Liver (tissue), 9 donors: ENCODE data around the gene NRIP1. TPM values are rescaled to one million over a fixed set of nuclear protein-coding genes. Genes with fewer than 3 reads are reported as not detected.

Experiments
- DNase-seq: peaks from one replicate; pipeline ENCODE4 v3.0.0-alpha.2; 2017; ENCODE audit warnings: low spot score
- H3K27ac ChIP-seq, 2 donors: one replicate each; pipeline ENCODE4 v1.7.0; 2013; ENCODE audit warnings: inconsistent platforms in 2 of 2, low read length in 2 of 2, control low read depth in 1 of 2, low read depth in 1 of 2, mild to moderate bottlenecking in 1 of 2
- H3K27me3 ChIP-seq, 4 donors: one replicate each; pipeline versions ENCODE4 v1.6.1 to v1.7.0; 2013; ENCODE audit warnings: low read length in 3 of 4, inconsistent platforms in 1 of 4, mild to moderate bottlenecking in 1 of 4, moderate library complexity in 1 of 4; ENCODE audit not compliant: control insufficient read depth in 4 of 4, insufficient read depth in 4 of 4
- H3K36me3 ChIP-seq, 4 donors: one replicate each; pipeline versions ENCODE4 v1.6.1 to v1.7.0; 2013; ENCODE audit warnings: low read length in 3 of 4, mild to moderate bottlenecking in 3 of 4, low read depth in 1 of 4, moderate library complexity in 1 of 4; ENCODE audit not compliant: control insufficient read depth in 4 of 4, insufficient read depth in 3 of 4
- H3K4me1 ChIP-seq, 4 donors: one replicate each; pipeline versions ENCODE4 v1.6.1 to v1.7.0; 2013; ENCODE audit warnings: low read length in 3 of 4, mild to moderate bottlenecking in 3 of 4, moderate library complexity in 1 of 4; ENCODE audit not compliant: control insufficient read depth in 4 of 4, insufficient read depth in 4 of 4
- H3K4me3 ChIP-seq, 3 donors: one replicate each; pipeline versions ENCODE4 v1.6.1 to v1.7.0; 2013; ENCODE audit warnings: low read length in 3 of 3, control low read depth in 1 of 3, low read depth in 1 of 3, mild to moderate bottlenecking in 1 of 3
- H3K9ac ChIP-seq, 2 donors: one replicate each; pipeline ENCODE4 v1.7.0; 2013; ENCODE audit warnings: low read length in 2 of 2, mild to moderate bottlenecking in 2 of 2, moderate library complexity in 2 of 2, control low read depth in 1 of 2, low read depth in 1 of 2
- H3K9me3 ChIP-seq, 4 donors: one replicate each; pipeline versions ENCODE4 v1.6.1 to v1.7.0; 2013; ENCODE audit warnings: low read length in 3 of 4; ENCODE audit not compliant: control insufficient read depth in 4 of 4
- ATF3 ChIP-seq: IDR thresholded peaks from 2 replicates; pipeline ENCODE4 v1.6.1; 2016; ENCODE audit warnings: antibody characterized with exemption
- EGR1 ChIP-seq, 2 donors: IDR thresholded peaks; 2 replicates each; pipeline ENCODE4 v1.6.1; 2016 to 2018; ENCODE audit warnings: antibody characterized with exemption in 2 of 2, low read depth in 2 of 2
- FOXA2 ChIP-seq: IDR thresholded peaks from 2 replicates; pipeline ENCODE4 v1.6.1; 2016; ENCODE audit warnings: antibody characterized with exemption
- GABPA ChIP-seq, 2 donors: IDR thresholded peaks in 1 of 2; conservative IDR thresholded peaks in 1 of 2; 2 replicates each; pipeline ENCODE4 v1.6.1; 2016; ENCODE audit warnings: antibody characterized with exemption in 2 of 2, mild to moderate bottlenecking in 1 of 2, moderate library complexity in 1 of 2
- HNF4A ChIP-seq, 2 donors: conservative IDR thresholded peaks; 2 replicates each; pipeline ENCODE4 v1.6.1; 2016; ENCODE audit warnings: antibody characterized with exemption in 2 of 2, mild to moderate bottlenecking in 2 of 2
- HNF4G ChIP-seq: IDR thresholded peaks from 2 replicates; pipeline ENCODE4 v1.6.1; 2016; ENCODE audit warnings: antibody characterized with exemption
- JUND ChIP-seq, 2 donors: IDR thresholded peaks; 2 replicates each; pipeline ENCODE4 v1.6.1; 2016; ENCODE audit warnings: antibody characterized with exemption in 2 of 2
- MAX ChIP-seq: IDR thresholded peaks from 2 replicates; pipeline ENCODE4 v1.6.1; 2016; ENCODE audit warnings: antibody characterized with exemption
- NR2F2 ChIP-seq: IDR thresholded peaks from 2 replicates; pipeline ENCODE4 v1.6.1; 2016; ENCODE audit warnings: antibody characterized with exemption
- RAD21 ChIP-seq, 2 donors: IDR thresholded peaks; 2 replicates each; pipeline ENCODE4 v1.6.1; 2016; ENCODE audit warnings: antibody characterized with exemption in 2 of 2, mild to moderate bottlenecking in 2 of 2
- REST ChIP-seq: IDR thresholded peaks from 2 replicates; pipeline ENCODE4 v1.6.1; 2016; ENCODE audit warnings: antibody characterized with exemption, mild to moderate bottlenecking
- SP1 ChIP-seq: IDR thresholded peaks from 2 replicates; pipeline ENCODE4 v1.6.1; 2018; ENCODE audit warnings: antibody characterized with exemption, mild to moderate bottlenecking
- TAF1 ChIP-seq: conservative IDR thresholded peaks from 2 replicates; pipeline ENCODE4 v1.6.1; 2016; ENCODE audit warnings: antibody characterized with exemption, mild to moderate bottlenecking
- WGBS: extraction: QIAGEN DNeasy Blood & Tissue Kit; methylation state at CpG from one replicate; pipeline ENCODE4 v1.1.7; 2013; 5-methylcytosine and 5-hydroxymethylcytosine counted together
- polyA plus RNA-seq, 2 donors: library from polyadenylated mRNA; stranded (reverse) in 1 of 2; unstranded in 1 of 2; fragments of 200-250 nt in 1 of 2; fragments of >200 nt in 1 of 2; fragmentation: Nextera tagmentation in 1 of 2; extraction: Ambion mirVana in 1 of 2; gene quantifications; one replicate each; pipeline versions ENCODE4 v1.2.1 to v1.2.3, GENCODE V29; 2013 to 2015
- total RNA-seq, 2 donors: library from RNA; depleted of rRNA; stranded (reverse); fragments of >200 nt; gene quantifications; one replicate each; pipeline ENCODE4 v1.2.3, GENCODE V29; 2014
- TF ChIP-seq, protein P1 (sequence below): fragments of 150-350 bp; IDR thresholded peaks from 2 replicates; pipeline ENCODE4 v1.5.1; 2017; ENCODE audit warnings: improper control_type of control experiment, low read depth, low read length; ENCODE audit not compliant: missing input control
- donor health status: healthy.
- donor health status: healthy.
- donor health status: healthy.
- donor health status: healthy.
- donor health status: healthy.

NRIP1 gene
- total and polyA plus RNA-seq, 4 donors, result 3.8 to 28.4 (median 12.6) TPM

- Histone ChIP-seq H3K4me3 (no peak overlapping the region), H3K27me3 (no peaks in the 10 kb centered on the region), H3K9ac (no peak overlapping the region), H3K4me1 (no peaks in the 10 kb centered on the region), H3K27ac (no peak overlapping the region), H3K36me3 (no peaks in the 10 kb centered on the region), H3K9me3 (no peaks in the 10 kb centered on the region)
- TF ChIP-seq NR2F2, result no peak
- TF ChIP-seq SP1, result no peak
- no peak for TF ChIP-seq ATF3
- TF ChIP-seq TAF1, result no peak
- no peak for TF ChIP-seq HNF4G
- no peak for DNase-seq
- whole genome bisulfite sequencing, result 96% methylated on average over 1 of the region's 1 CpG
These were observed 25.6 kb upstream of the NRIP1 start for GRCh38 chr21:15090390-15090789.

- Histone ChIP-seq H3K9me3 (no peaks in the 10 kb centered on the region), H3K27ac (no peak overlapping the region), H3K36me3 (no peaks in the 10 kb centered on the region), H3K4me3 (no peak overlapping the region), H3K9ac (no peak overlapping the region), H3K27me3 (no peaks in the 10 kb centered on the region), H3K4me1 (no peaks in the 10 kb centered on the region)
- 98% methylated on average over 1 of the region's 1 CpG for WGBS
- TF ChIP-seq HNF4A (conservative IDR thresholded peaks at IDR 0.05) (no peak), EGR1 (IDR thresholded peaks at IDR 0.05; ENCODE audit: low read depth in 2 of 2) (no peak), REST (no peak), JUND (IDR thresholded peaks at IDR 0.05) (no peak), NR2F2 (no peak), ATF3 (no peak), FOXA2 (no peak), SP1 (no peak), GABPA (IDR thresholded peaks at IDR 0.05 in 1 of 2, conservative IDR thresholded peaks at IDR 0.05 in 1 of 2) (no peak), HNF4G (no peak), RAD21 (IDR thresholded peaks at IDR 0.05) (no peak), MAX (no peak)
- TF ChIP-seq, protein P1, sequence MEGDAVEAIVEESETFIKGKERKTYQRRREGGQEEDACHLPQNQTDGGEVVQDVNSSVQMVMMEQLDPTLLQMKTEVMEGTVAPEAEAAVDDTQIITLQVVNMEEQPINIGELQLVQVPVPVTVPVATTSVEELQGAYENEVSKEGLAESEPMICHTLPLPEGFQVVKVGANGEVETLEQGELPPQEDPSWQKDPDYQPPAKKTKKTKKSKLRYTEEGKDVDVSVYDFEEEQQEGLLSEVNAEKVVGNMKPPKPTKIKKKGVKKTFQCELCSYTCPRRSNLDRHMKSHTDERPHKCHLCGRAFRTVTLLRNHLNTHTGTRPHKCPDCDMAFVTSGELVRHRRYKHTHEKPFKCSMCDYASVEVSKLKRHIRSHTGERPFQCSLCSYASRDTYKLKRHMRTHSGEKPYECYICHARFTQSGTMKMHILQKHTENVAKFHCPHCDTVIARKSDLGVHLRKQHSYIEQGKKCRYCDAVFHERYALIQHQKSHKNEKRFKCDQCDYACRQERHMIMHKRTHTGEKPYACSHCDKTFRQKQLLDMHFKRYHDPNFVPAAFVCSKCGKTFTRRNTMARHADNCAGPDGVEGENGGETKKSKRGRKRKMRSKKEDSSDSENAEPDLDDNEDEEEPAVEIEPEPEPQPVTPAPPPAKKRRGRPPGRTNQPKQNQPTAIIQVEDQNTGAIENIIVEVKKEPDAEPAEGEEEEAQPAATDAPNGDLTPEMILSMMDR, result no peak
- DNase-seq, result no peak
These were observed 23.7 kb upstream of the NRIP1 start for GRCh38 chr21:15088488-15088887.
